PC-9 (cell line): ENCODE measurements around the gene PEX14. TPM values are rescaled to one million over a fixed set of nuclear protein-coding genes. Genes with fewer than 3 reads are reported as not detected.

Experiments
- BruUV-seq: library from RNA; stranded (reverse); fragments of 400-500 nt; replicated peaks from 2 replicates; lab custom pipeline; 2021; lab: Mats Ljungman, UMichigan
- CTCF ChIA-PET: fragments of 300-600 bp; sonication (Branson Sonifier 250); formaldehyde crosslinking; loops from one replicate; lab custom pipeline; 2022; ENCODE audit warnings: antibody characterized with exemption; lab: Charles Lee
- POLR2A ChIA-PET: fragments of 300-600 bp; sonication (Branson Sonifier 250); formaldehyde crosslinking; loops from one replicate; lab custom pipeline; 2022; ENCODE audit warnings: antibody characterized with exemption; ENCODE audit not compliant: unreplicated experiment; lab: Charles Lee
- DNase-seq, 2 experiments: peaks; one replicate each; pipeline versions ENCODE4 v3.0.0 to v3.0.0-alpha.2; 2015 to 2022; ENCODE audit warnings: mixed read lengths in 1 of 2
- H2AFZ ChIP-seq: fragments of 200-600 bp; sonication (generic); 2 replicates; pipeline ENCODE4 v1.8.1; 2017; ENCODE audit warnings: antibody characterized with exemption
- H3F3A ChIP-seq: fragments of 200-600 bp; sonication (generic); 2 replicates; pipeline ENCODE4 v1.8.1; 2017; ENCODE audit warnings: antibody characterized with exemption, mild to moderate bottlenecking, low read depth; ENCODE audit not compliant: insufficient read depth
- H3K27ac ChIP-seq: fragments of 200-600 bp; sonication (generic); 2 replicates; pipeline ENCODE4 v1.6.1; 2016; ENCODE audit warnings: mixed run types
- H3K27me3 ChIP-seq: fragments of 200-600 bp; sonication (generic); 2 replicates; pipeline ENCODE4 v1.6.1; 2016; ENCODE audit warnings: low read depth, mixed run types; ENCODE audit not compliant: insufficient read depth
- H3K36me3 ChIP-seq: fragments of 200-600 bp; sonication (generic); 2 replicates; pipeline ENCODE4 v1.6.1; 2016; ENCODE audit warnings: low read depth, mixed run types
- H3K4me1 ChIP-seq: fragments of 200-600 bp; sonication (generic); replicated peaks from 2 replicates; pipeline ENCODE4 v1.6.1; 2016; ENCODE audit warnings: mixed run types; ENCODE audit not compliant: insufficient read depth
- H3K4me2 ChIP-seq: fragments of 200-600 bp; sonication (generic); 2 replicates; pipeline ENCODE4 v1.6.1; 2017; ENCODE audit warnings: mixed run types
- H3K4me3 ChIP-seq: fragments of 200-600 bp; sonication (generic); 2 replicates; pipeline ENCODE4 v1.6.1; 2016; ENCODE audit warnings: mixed run types
- H3K79me2 ChIP-seq: fragments of 200-600 bp; sonication (generic); 2 replicates; pipeline ENCODE4 v1.6.1; 2017; ENCODE audit warnings: low read depth, mixed run types
- H3K9me2 ChIP-seq: fragments of 200-600 bp; sonication (generic); 2 replicates; pipeline ENCODE4 v1.8.1; 2017; ENCODE audit warnings: mild to moderate bottlenecking; ENCODE audit not compliant: insufficient read depth
- H3K9me3 ChIP-seq: fragments of 200-600 bp; sonication (generic); 2 replicates; pipeline ENCODE4 v1.8.1; 2016; ENCODE audit warnings: low read depth; ENCODE audit not compliant: insufficient read depth
- H4K20me1 ChIP-seq: fragments of 200-600 bp; sonication (generic); 2 replicates; pipeline ENCODE4 v1.8.1; 2017; ENCODE audit not compliant: insufficient read depth
- EZH2 ChIP-seq: fragments of 200-600 bp; sonication (generic); IDR thresholded peaks from 2 replicates; pipeline ENCODE4 v1.8.0; 2017; ENCODE audit warnings: antibody characterized with exemption, low read depth
- intact Hi-C: fragments of 100-400 bp; cut with micrococcal nuclease; formaldehyde crosslinking; loops from one replicate; pipeline ENCODE4 v1.10.0; 2022; ENCODE audit not compliant: unreplicated experiment
- total RNA-seq: library from RNA; stranded (reverse); gene quantifications from 2 replicates; pipeline ENCODE4 v1.2.3, GENCODE V29; 2021
- TF ChIP-seq, protein P1 (sequence below): fragments of 200-600 bp; sonication (generic); conservative IDR thresholded peaks from 2 replicates; pipeline ENCODE4 v1.6.1; 2017; ENCODE audit warnings: mixed run types, antibody characterized with exemption, mild to moderate bottlenecking, moderate library complexity

Gene PEX14
- total RNA-seq, 1 experiment from 2014 or later = 28.3 TPM

DNA sequence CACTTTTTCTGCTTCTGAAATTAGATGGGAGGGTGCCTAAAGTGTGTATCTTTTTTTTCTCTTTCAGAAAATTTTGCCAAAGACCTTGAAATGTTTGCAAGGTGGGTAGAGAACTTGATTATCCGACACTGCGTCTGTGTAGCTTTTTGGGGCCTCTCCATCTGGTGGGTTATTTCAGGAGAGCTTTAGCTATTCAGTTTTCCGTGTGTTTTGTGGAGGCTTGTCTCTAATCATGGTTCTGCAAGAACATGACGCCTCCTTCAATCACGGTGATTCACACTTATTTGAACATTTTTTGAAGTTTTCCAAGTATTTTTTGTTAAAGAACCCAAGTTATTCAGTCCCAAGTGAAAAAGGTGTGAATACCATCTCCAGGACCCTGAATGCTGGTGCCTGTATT is 40.2 kb upstream of the PEX14 start:
- Histone ChIP-seq H3K79me2 (peaks cover 13% of the 10 kb centered on the region), H4K20me1 (no peaks in the 10 kb centered on the region), H3K4me1 (peaks cover 6% of the 10 kb centered on the region), H3F3A (no peaks in the 10 kb centered on the region), H3K9me2 (no peaks in the 10 kb centered on the region), H3K4me2 (no peak overlapping the region), H3K27me3 (no peaks in the 10 kb centered on the region), H3K9me3 (no peaks in the 10 kb centered on the region), H3K4me3 (no peak overlapping the region), H2AFZ (no peak overlapping the region), H3K27ac (no peak overlapping the region), H3K36me3 (no peaks in the 10 kb centered on the region)
- no TSS peak for BruUV-seq
- TF ChIP-seq, protein P1, sequence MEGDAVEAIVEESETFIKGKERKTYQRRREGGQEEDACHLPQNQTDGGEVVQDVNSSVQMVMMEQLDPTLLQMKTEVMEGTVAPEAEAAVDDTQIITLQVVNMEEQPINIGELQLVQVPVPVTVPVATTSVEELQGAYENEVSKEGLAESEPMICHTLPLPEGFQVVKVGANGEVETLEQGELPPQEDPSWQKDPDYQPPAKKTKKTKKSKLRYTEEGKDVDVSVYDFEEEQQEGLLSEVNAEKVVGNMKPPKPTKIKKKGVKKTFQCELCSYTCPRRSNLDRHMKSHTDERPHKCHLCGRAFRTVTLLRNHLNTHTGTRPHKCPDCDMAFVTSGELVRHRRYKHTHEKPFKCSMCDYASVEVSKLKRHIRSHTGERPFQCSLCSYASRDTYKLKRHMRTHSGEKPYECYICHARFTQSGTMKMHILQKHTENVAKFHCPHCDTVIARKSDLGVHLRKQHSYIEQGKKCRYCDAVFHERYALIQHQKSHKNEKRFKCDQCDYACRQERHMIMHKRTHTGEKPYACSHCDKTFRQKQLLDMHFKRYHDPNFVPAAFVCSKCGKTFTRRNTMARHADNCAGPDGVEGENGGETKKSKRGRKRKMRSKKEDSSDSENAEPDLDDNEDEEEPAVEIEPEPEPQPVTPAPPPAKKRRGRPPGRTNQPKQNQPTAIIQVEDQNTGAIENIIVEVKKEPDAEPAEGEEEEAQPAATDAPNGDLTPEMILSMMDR = no peak
- no peak for TF ChIP-seq EZH2
- no peak for DNase-seq
- ChIA-PET CTCF (interaction anchor here (0.7 kb wide), 1 partner anchor 253 kb away, joined by 3 read pairs; no protein-coding TSS in a partner anchor), POLR2A (no interaction called here)
- intact Hi-C loops = no loop called here

DNA sequence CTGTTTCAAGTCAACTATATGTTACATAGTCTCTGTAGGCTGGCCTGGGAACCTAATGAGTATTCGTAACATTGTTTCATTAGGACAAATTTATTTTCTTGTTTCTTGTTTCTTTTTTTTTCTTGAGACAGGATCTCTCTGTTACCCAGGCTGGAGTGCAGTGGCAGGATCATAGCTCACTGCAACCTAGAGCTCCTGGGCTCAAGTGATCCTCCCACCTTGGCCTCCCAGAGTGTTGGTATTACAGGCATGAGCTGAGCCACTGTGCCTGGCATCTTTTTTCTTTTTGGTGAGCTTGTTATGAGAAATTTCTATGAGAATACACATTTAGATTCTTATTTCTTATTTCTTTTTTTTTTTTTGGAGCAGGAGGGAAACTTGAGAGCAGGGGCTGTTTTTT is 37.7 kb upstream of the PEX14 start:
- Histone ChIP-seq H4K20me1 (no peaks in the 10 kb centered on the region), H3K27me3 (no peaks in the 10 kb centered on the region), H3K27ac (no peak overlapping the region), H3K9me2 (no peaks in the 10 kb centered on the region), H3K4me2 (no peak overlapping the region), H2AFZ (no peak overlapping the region), H3F3A (no peaks in the 10 kb centered on the region), H3K36me3 (no peaks in the 10 kb centered on the region), H3K4me3 (no peak overlapping the region), H3K4me1 (no peaks in the 10 kb centered on the region), H3K79me2 (no peaks in the 10 kb centered on the region), H3K9me3 (no peaks in the 10 kb centered on the region)
- intact Hi-C loops = no loop called here
- DNase-seq = no peak
- ChIA-PET POLR2A (no interaction called here), CTCF (no interaction called here)
- TF ChIP-seq, protein P1 = no peak
- no peak for TF ChIP-seq EZH2
- no TSS peak for BruUV-seq

DNA sequence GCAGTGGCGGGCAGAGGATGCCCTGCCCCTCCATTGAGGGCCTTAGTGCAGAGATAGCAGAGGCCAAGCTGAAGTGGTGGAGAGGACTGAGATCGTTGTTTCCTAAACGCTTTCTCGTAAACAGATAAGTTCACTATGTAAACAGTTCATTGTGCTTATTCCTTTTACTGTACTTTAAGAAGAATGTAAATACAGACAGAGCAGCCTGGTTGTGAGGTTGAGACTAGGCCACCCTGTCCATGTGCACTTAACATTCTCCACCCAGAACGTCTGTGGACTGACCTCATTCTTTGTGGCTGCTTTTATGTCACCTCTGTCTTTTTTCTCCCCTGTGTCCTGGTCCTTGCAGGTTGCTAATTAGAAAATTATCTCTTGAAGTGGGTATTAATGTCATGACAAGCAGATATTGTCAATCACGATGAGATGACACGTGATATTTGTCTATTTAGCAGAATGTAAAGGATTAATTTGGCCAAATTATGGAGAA is 36.0 kb upstream of the PEX14 start:
- Histone ChIP-seq H3K27me3 (no peaks in the 10 kb centered on the region), H3F3A (no peaks in the 10 kb centered on the region), H3K9me2 (no peaks in the 10 kb centered on the region), H4K20me1 (no peaks in the 10 kb centered on the region), H3K9me3 (no peaks in the 10 kb centered on the region), H2AFZ (no peak overlapping the region), H3K4me1 (no peaks in the 10 kb centered on the region), H3K4me3 (no peak overlapping the region), H3K27ac (no peak overlapping the region), H3K79me2 (no peaks in the 10 kb centered on the region), H3K36me3 (no peaks in the 10 kb centered on the region), H3K4me2 (no peak overlapping the region)
- ChIA-PET POLR2A (no interaction called here), CTCF (no interaction called here)
- intact Hi-C loops = no loop called here
- DNase-seq = no peak
- TF ChIP-seq EZH2 = no peak
- TF ChIP-seq, protein P1 = no peak
- no TSS peak for BruUV-seq
